A549 (cell line): ENCODE results near the gene RNASE12. TPM values are rescaled to one million over a fixed set of nuclear protein-coding genes. Genes with fewer than 3 reads are reported as not detected.

Experiments
- ATAC-seq, 2 experiments: fragments of 200-7000 bp in 1 of 2; fragments of >200 bp in 1 of 2; cut with Nextera tagmentation in 1 of 2; cut with Tn5 transposase in 1 of 2; 3 replicates each; pipeline versions ENCODE4 v1.8.0 to v1.9.1; 2018 to 2020; ENCODE audit warnings: mild to moderate bottlenecking in 1 of 2, moderate library complexity in 1 of 2
- CTCF ChIA-PET: fragments of 300-600 bp; sonication (Branson Sonifier 250); formaldehyde crosslinking; extraction: SDS; loops from one replicate; lab custom pipeline; 2021; ENCODE audit warnings: antibody characterized with exemption, inconsistent platforms; lab: Yijun Ruan, JAX
- POLR2A ChIA-PET: fragments of 350-600 bp; formaldehyde crosslinking; extraction: SDS; loops from one replicate; lab custom pipeline; 2021; ENCODE audit warnings: antibody characterized with exemption, inconsistent platforms; lab: Yijun Ruan, JAX
- DNase-seq, 2 experiments: peaks; one replicate each; pipeline versions ENCODE4 v3.0.0 to v3.0.0-alpha.2; 2011 to 2016; ENCODE audit warnings: low read depth in 1 of 2, low spot score in 1 of 2
- FAIRE-seq: peaks from 2 replicates; lab custom pipeline; 2011; peaks lifted over from hg19 to GRCh38; lab: Jason Lieb, UNC
- H3K27ac ChIP-seq, 2 experiments: fragments of >200 bp; sonication (Bioruptor Twin); formaldehyde crosslinking; 3 replicates each; pipeline ENCODE4 v1.5.1; 2016 to 2017
- H3K4me1 ChIP-seq: fragments of >200 bp; sonication (Bioruptor Twin); formaldehyde crosslinking; 3 replicates; pipeline ENCODE4 v1.6.1; 2016
- H3K4me2 ChIP-seq: fragments of >200 bp; sonication (Bioruptor Twin); formaldehyde crosslinking; 3 replicates; pipeline ENCODE4 v1.6.1; 2016
- H3K4me3 ChIP-seq: fragments of >200 bp; sonication (Bioruptor Twin); formaldehyde crosslinking; 3 replicates; pipeline ENCODE4 v1.5.1; 2016
- H3K9me3 ChIP-seq: fragments of >200 bp; sonication (Bioruptor Twin); formaldehyde crosslinking; 3 replicates; pipeline ENCODE4 v1.6.1; 2016
- CBX8 ChIP-seq: fragments of 200-600 bp; sonication (generic); IDR thresholded peaks from 2 replicates; pipeline ENCODE4 v1.6.1; 2016
- CHD4 ChIP-seq: fragments of 200-600 bp; sonication (generic); IDR thresholded peaks from 2 replicates; pipeline ENCODE4 v1.6.1; 2016; ENCODE audit warnings: antibody characterized with exemption, mild to moderate bottlenecking, borderline replicate concordance
- EHMT2 ChIP-seq: fragments of 200-600 bp; sonication (generic); IDR thresholded peaks from 2 replicates; pipeline ENCODE4 v1.6.1; 2016; ENCODE audit warnings: antibody characterized with exemption, low read depth, mild to moderate bottlenecking, moderate library complexity
- EP300 ChIP-seq, 2 experiments: fragments of >200 bp; sonication (Bioruptor Twin); formaldehyde crosslinking; IDR thresholded peaks; 2 replicates in 1 of 2; 3 replicates in 1 of 2; pipeline ENCODE4 v1.6.1; 2016 to 2017
- ESRRA ChIP-seq: fragments of 150-350 bp; IDR thresholded peaks from 2 replicates; pipeline ENCODE4 v1.6.1; 2014; ENCODE audit warnings: mild to moderate bottlenecking, low read length, borderline replicate concordance
- GATA3 ChIP-seq: IDR thresholded peaks from 2 replicates; pipeline ENCODE4 v1.6.1; 2012; ENCODE audit warnings: borderline replicate concordance
- HDAC2 ChIP-seq: fragments of 200-600 bp; sonication (generic); IDR thresholded peaks from 2 replicates; pipeline ENCODE4 v1.6.1; 2016
- HOXB13 ChIP-seq: fragments of 250-450 bp; sonication (Bioruptor Pico); IDR thresholded peaks from 2 replicates; pipeline ENCODE4 v1.5.0; 2020; ENCODE audit warnings: low read depth, mild to moderate bottlenecking, moderate library complexity
- KDM1A ChIP-seq: fragments of 200-600 bp; sonication (generic); IDR thresholded peaks from 2 replicates; pipeline ENCODE4 v1.6.1; 2016; ENCODE audit warnings: low read depth, mild to moderate bottlenecking
- MYC ChIP-seq: IDR thresholded peaks from 2 replicates; pipeline ENCODE4 v1.6.1; 2012; ENCODE audit warnings: mild to moderate bottlenecking, inconsistent platforms, low read length, improper control_type of control experiment, borderline replicate concordance
- NFE2L2 ChIP-seq: fragments of 150-350 bp; conservative IDR thresholded peaks from 2 replicates; pipeline ENCODE4 v1.6.1; 2014; ENCODE audit warnings: low read length
- RAD21 ChIP-seq, 2 experiments: fragments of >200 bp in 1 of 2; sonication (Bioruptor Twin) in 1 of 2; formaldehyde crosslinking in 1 of 2; IDR thresholded peaks in 1 of 2; conservative IDR thresholded peaks in 1 of 2; 2 replicates in 1 of 2; 3 replicates in 1 of 2; pipeline ENCODE4 v1.6.1; 2012 to 2018; ENCODE audit warnings: inconsistent platforms in 1 of 2
- RCOR1 ChIP-seq: fragments of 150-350 bp; IDR thresholded peaks from 2 replicates; pipeline ENCODE4 v1.6.1; 2014; ENCODE audit warnings: antibody characterized with exemption, low read length, low read depth
- SREBF2 ChIP-seq: fragments of 450-650 bp; IDR thresholded peaks from 2 replicates; pipeline ENCODE4 v1.6.1; 2014; ENCODE audit warnings: mild to moderate bottlenecking, moderate library complexity
- ZC3H11A ChIP-seq: fragments of 450-650 bp; IDR thresholded peaks from 2 replicates; pipeline ENCODE4 v1.6.1; 2014; ENCODE audit warnings: antibody characterized with exemption, mild to moderate bottlenecking
- WGBS: methylation state at CpG from one replicate; pipeline ENCODE4 v1.1.6; 2017; ENCODE audit errors: missing lambda C conversion rate; 5-methylcytosine and 5-hydroxymethylcytosine counted together
- polyA plus RNA-seq, 4 experiments: library from polyadenylated mRNA; depleted of rRNA in 3 of 4; stranded (reverse); fragments of >200 nt; fragmentation: RNase III in 1 of 4; extraction: RNeasy Plus Mini Kit Qiagen cat#74134 plus additional on column Dnase treatment in 1 of 4; gene quantifications; 2 replicates in 3 of 4; 3 replicates in 1 of 4; pipeline ENCODE4 v1.2.3, GENCODE V29; 2011 to 2017
- TF ChIP-seq, protein P1 (sequence below): fragments of 200-600 bp; sonication (generic); IDR thresholded peaks from 2 replicates; pipeline ENCODE4 v1.6.1; 2016; ENCODE audit warnings: antibody characterized with exemption, mild to moderate bottlenecking, moderate library complexity
- TF ChIP-seq, protein P2 (sequence below): fragments of >200 bp; sonication (Bioruptor Twin); formaldehyde crosslinking; IDR thresholded peaks from 3 replicates; pipeline ENCODE4 v1.6.1; 2016
- TF ChIP-seq, protein P3 (sequence below): fragments of >200 bp; sonication (Bioruptor Twin); formaldehyde crosslinking; IDR thresholded peaks from 2 replicates; pipeline ENCODE4 v1.6.1; 2016
- TF ChIP-seq, protein P4 (sequence below): IDR thresholded peaks from 2 replicates; pipeline ENCODE4 v1.6.1; 2012
- TF ChIP-seq, protein P5 (sequence below): fragments of 450-650 bp; IDR thresholded peaks from 2 replicates; pipeline ENCODE4 v1.6.1; 2014; ENCODE audit warnings: antibody characterized with exemption
- TF ChIP-seq, protein P6 (sequence below): fragments of 150-350 bp; IDR thresholded peaks from 2 replicates; pipeline ENCODE4 v1.6.1; 2014; ENCODE audit warnings: low read depth, mild to moderate bottlenecking, low read length
- TF ChIP-seq, protein P7 (sequence below): IDR thresholded peaks from 2 replicates; pipeline ENCODE4 v1.6.1; 2012; ENCODE audit warnings: low read depth, borderline replicate concordance

The RNASE12 gene
- polyA plus RNA-seq, 2 of the 4 experiments (the other 2 are of a cell fraction): not detected

DNA sequence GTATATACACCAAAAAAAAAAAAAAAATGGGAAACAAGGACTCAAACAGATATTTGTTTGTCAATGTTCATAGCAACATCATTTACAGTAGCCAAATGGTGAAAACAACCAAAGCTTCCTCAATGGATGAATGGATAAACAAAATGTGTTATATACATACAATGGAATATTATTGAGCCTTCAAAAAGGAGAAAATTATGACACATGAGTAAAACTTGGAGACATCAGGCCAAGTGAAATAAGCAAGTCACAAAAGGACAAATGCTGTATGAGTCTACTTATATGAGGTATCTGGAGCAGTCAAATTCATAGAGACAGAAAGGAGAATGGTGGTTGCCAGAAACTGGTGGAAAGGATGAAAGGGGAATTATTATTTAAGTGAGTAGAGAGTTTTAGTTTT, 38.2 kb downstream of the RNASE12 start:
- Histone ChIP-seq H3K4me3 (no peak overlapping the region), H3K4me2 (no peak overlapping the region), H3K27ac (no peak overlapping the region), H3K4me1 (no peaks in the 10 kb centered on the region), H3K9me3 (no peaks in the 10 kb centered on the region)
- ATAC-seq (no peak), DNase-seq (no peak), FAIRE-seq (no peak)
- no peak for TF ChIP-seq CBX8
- ChIA-PET CTCF (no interaction called here), POLR2A (no interaction called here)

DNA sequence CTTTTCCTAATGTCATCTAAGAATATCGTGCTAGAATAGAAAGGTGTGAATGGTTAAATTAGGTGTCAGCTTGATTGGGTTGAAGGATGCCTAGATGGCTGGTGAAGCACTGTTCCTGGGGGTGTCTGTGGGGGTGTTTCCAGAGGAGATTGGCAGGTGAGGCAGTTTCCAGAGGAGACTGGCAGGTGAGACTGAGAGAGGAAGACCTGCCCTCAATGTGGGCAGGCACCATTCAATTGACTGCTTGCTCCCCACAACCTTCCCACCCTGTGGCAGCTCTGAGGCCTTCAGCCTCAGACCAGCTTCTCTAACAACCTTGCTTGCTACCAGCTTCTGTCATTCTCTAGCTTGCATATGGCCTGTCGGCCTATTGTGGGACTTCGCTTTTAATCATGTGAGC, 39.6 kb downstream of the RNASE12 start:
- 79% methylated on average over 3 of the region's 3 CpGs for WGBS
- DNase-seq (no peak), ATAC-seq (no peak), FAIRE-seq (no peak)
- Histone ChIP-seq H3K4me2 (no peak overlapping the region), H3K4me1 (no peaks in the 10 kb centered on the region), H3K9me3 (no peaks in the 10 kb centered on the region), H3K4me3 (no peak overlapping the region), H3K27ac (no peak overlapping the region)
- ChIA-PET CTCF (no interaction called here), POLR2A (no interaction called here)
- no peak for TF ChIP-seq CHD4
- no peak for TF ChIP-seq MYC
- TF ChIP-seq EP300 (IDR thresholded peaks at IDR 0.05): no peak
- TF ChIP-seq, protein P1, sequence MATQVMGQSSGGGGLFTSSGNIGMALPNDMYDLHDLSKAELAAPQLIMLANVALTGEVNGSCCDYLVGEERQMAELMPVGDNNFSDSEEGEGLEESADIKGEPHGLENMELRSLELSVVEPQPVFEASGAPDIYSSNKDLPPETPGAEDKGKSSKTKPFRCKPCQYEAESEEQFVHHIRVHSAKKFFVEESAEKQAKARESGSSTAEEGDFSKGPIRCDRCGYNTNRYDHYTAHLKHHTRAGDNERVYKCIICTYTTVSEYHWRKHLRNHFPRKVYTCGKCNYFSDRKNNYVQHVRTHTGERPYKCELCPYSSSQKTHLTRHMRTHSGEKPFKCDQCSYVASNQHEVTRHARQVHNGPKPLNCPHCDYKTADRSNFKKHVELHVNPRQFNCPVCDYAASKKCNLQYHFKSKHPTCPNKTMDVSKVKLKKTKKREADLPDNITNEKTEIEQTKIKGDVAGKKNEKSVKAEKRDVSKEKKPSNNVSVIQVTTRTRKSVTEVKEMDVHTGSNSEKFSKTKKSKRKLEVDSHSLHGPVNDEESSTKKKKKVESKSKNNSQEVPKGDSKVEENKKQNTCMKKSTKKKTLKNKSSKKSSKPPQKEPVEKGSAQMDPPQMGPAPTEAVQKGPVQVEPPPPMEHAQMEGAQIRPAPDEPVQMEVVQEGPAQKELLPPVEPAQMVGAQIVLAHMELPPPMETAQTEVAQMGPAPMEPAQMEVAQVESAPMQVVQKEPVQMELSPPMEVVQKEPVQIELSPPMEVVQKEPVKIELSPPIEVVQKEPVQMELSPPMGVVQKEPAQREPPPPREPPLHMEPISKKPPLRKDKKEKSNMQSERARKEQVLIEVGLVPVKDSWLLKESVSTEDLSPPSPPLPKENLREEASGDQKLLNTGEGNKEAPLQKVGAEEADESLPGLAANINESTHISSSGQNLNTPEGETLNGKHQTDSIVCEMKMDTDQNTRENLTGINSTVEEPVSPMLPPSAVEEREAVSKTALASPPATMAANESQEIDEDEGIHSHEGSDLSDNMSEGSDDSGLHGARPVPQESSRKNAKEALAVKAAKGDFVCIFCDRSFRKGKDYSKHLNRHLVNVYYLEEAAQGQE: no peak
- TF ChIP-seq RCOR1: no peak
- TF ChIP-seq, all 56 proteins: peak for 0

DNA sequence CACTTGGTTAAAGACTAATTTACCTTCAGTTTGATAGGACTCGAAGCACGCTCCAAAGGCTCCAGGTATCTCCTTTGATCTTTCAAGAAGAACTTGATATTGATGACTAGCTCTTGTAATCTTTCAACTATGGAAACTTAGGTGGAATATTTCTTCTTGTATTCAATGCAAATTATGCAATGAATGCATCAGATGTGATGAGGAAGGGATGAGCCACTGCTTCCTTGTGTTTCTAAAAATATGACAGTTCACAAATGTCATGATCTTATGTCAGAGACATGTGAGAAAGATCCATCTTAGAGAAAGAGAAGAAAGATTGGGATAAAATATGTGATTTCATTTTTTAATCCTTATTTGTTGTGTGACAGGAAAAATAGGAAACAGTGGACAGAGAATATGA, 40.2 kb downstream of the RNASE12 start:
- Histone ChIP-seq H3K27ac (no peak overlapping the region), H3K9me3 (no peaks in the 10 kb centered on the region), H3K4me3 (no peak overlapping the region), H3K4me1 (no peaks in the 10 kb centered on the region), H3K4me2 (no peak overlapping the region)
- 83% methylated on average over 2 of the region's 2 CpGs for WGBS
- TF ChIP-seq NFE2L2 (no peak), RCOR1 (no peak), SREBF2 (no peak), MYC (no peak), ZC3H11A (no peak), HDAC2 (no peak), ESRRA (no peak), EHMT2 (no peak), GATA3 (no peak), HOXB13 (CRISPR knock-in tag) (no peak), KDM1A (no peak), RAD21 (conservative IDR thresholded peaks at IDR 0.05 in 1 of 2, IDR thresholded peaks at IDR 0.05 in 1 of 2) (no peak)
- TF ChIP-seq, protein P2, sequence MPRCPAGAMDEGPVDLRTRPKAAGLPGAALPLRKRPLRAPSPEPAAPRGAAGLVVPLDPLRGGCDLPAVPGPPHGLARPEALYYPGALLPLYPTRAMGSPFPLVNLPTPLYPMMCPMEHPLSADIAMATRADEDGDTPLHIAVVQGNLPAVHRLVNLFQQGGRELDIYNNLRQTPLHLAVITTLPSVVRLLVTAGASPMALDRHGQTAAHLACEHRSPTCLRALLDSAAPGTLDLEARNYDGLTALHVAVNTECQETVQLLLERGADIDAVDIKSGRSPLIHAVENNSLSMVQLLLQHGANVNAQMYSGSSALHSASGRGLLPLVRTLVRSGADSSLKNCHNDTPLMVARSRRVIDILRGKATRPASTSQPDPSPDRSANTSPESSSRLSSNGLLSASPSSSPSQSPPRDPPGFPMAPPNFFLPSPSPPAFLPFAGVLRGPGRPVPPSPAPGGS: no peak
- TF ChIP-seq, protein P3, sequence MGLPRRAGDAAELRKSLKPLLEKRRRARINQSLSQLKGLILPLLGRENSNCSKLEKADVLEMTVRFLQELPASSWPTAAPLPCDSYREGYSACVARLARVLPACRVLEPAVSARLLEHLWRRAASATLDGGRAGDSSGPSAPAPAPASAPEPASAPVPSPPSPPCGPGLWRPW: no peak
- TF ChIP-seq, protein P4, sequence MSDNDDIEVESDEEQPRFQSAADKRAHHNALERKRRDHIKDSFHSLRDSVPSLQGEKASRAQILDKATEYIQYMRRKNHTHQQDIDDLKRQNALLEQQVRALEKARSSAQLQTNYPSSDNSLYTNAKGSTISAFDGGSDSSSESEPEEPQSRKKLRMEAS: no peak
- TF ChIP-seq, protein P5, sequence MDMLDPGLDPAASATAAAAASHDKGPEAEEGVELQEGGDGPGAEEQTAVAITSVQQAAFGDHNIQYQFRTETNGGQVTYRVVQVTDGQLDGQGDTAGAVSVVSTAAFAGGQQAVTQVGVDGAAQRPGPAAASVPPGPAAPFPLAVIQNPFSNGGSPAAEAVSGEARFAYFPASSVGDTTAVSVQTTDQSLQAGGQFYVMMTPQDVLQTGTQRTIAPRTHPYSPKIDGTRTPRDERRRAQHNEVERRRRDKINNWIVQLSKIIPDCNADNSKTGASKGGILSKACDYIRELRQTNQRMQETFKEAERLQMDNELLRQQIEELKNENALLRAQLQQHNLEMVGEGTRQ: no peak
- TF ChIP-seq, protein P6, sequence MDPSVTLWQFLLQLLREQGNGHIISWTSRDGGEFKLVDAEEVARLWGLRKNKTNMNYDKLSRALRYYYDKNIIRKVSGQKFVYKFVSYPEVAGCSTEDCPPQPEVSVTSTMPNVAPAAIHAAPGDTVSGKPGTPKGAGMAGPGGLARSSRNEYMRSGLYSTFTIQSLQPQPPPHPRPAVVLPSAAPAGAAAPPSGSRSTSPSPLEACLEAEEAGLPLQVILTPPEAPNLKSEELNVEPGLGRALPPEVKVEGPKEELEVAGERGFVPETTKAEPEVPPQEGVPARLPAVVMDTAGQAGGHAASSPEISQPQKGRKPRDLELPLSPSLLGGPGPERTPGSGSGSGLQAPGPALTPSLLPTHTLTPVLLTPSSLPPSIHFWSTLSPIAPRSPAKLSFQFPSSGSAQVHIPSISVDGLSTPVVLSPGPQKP: no peak
- TF ChIP-seq, protein P7, sequence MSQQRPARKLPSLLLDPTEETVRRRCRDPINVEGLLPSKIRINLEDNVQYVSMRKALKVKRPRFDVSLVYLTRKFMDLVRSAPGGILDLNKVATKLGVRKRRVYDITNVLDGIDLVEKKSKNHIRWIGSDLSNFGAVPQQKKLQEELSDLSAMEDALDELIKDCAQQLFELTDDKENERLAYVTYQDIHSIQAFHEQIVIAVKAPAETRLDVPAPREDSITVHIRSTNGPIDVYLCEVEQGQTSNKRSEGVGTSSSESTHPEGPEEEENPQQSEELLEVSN: no peak
- FAIRE-seq (no peak), DNase-seq (no peak), ATAC-seq (no peak)
- CTCF ChIA-PET: no interaction called here
- POLR2A ChIA-PET: no interaction called here
